ENCODE results near the gene IHH. TPM values are rescaled to one million over a fixed set of nuclear protein-coding genes. Genes with fewer than 3 reads are reported as not detected.

Gene IHH
- total and polyA plus RNA-seq, 2 donors (not counting 1 experiment from before 2014, with no cell fraction given), result 0.15 to 0.22 TPM

- TF ChIP-seq, protein P1, sequence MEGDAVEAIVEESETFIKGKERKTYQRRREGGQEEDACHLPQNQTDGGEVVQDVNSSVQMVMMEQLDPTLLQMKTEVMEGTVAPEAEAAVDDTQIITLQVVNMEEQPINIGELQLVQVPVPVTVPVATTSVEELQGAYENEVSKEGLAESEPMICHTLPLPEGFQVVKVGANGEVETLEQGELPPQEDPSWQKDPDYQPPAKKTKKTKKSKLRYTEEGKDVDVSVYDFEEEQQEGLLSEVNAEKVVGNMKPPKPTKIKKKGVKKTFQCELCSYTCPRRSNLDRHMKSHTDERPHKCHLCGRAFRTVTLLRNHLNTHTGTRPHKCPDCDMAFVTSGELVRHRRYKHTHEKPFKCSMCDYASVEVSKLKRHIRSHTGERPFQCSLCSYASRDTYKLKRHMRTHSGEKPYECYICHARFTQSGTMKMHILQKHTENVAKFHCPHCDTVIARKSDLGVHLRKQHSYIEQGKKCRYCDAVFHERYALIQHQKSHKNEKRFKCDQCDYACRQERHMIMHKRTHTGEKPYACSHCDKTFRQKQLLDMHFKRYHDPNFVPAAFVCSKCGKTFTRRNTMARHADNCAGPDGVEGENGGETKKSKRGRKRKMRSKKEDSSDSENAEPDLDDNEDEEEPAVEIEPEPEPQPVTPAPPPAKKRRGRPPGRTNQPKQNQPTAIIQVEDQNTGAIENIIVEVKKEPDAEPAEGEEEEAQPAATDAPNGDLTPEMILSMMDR (IDR thresholded peaks at IDR 0.05), result no peak
- Histone ChIP-seq H3K9me3 (ENCODE audit: control extremely low read depth in 1 of 3, control insufficient read depth in 2 of 3, insufficient read depth in 1 of 3, low read length in 2 of 3) (no peaks in the 10 kb centered on the region), H3K27me3 (replicated peaks in 1 of 4; ENCODE audit: control extremely low read depth in 1 of 4, control insufficient read depth in 3 of 4, insufficient read depth in 4 of 4, low read length in 3 of 4) (peaks cover 0 to 54% (median 20%) of the 10 kb centered on the region in 4 experiments), H3K36me3 (replicated peaks in 1 of 2; ENCODE audit: control extremely low read depth in 1 of 2, control insufficient read depth in 1 of 2, extremely low read depth in 1 of 2, insufficient read depth in 2 of 2, low read length in 1 of 2) (no peaks in the 10 kb centered on the region), H3K9ac (ENCODE audit: low read length) (no peak overlapping the region), H3K4me1 (ENCODE audit: control insufficient read depth in 2 of 2, insufficient read depth in 2 of 2, low read length in 2 of 2) (no peaks in the 10 kb centered on the region), H3K4me2 (replicated peaks; ENCODE audit: low read depth, low read length, poor library complexity, severe bottlenecking) (no peak overlapping the region), H2AFZ (ENCODE audit: insufficient read depth, low read depth, low read length, poor library complexity, severe bottlenecking) (no peak overlapping the region), H3K4me3 (ENCODE audit: control extremely low read depth in 1 of 5, extremely low read depth in 1 of 5, insufficient read depth in 1 of 5, low read depth in 2 of 5, low read length in 4 of 5) (no peak overlapping the region), H3K27ac (ENCODE audit: low read length in 2 of 2) (no peak overlapping the region), H4K20me1 (ENCODE audit: control insufficient read depth, insufficient read depth, low read length, poor library complexity, severe bottlenecking) (no peaks in the 10 kb centered on the region), H3K79me2 (ENCODE audit: control insufficient read depth, insufficient read depth, low read length) (no peaks in the 10 kb centered on the region)
- H3K9me3 Mint-ChIP-seq (ENCODE audit: insufficient read depth), result no peaks in the 10 kb centered on the region
- ATAC-seq (ENCODE audit: low read depth), result no peak
- H3K4me3 Mint-ChIP-seq, result no peak overlapping the region
- POLR2A ChIA-PET, result no interaction called here
- peaks cover 5% of the 10 kb centered on the region for H3K4me1 Mint-ChIP-seq
- WGBS (ENCODE audit: insufficient coverage), result 14% methylated on average over 4 of the region's 6 CpGs
- H3K27ac Mint-ChIP-seq, result no peak overlapping the region
- intact Hi-C loops (cut with micrococcal nuclease), result no loop called here
- DNase-seq, result no peak
- CTCF ChIA-PET, result interaction anchor here (2.6 kb wide), 1 partner anchor 16 kb away, joined by 7 read pairs; no protein-coding TSS in a partner anchor
- H3K27me3 Mint-ChIP-seq, result peaks cover 55% of the 10 kb centered on the region
Observed at GRCh38 chr2:219045937-219046550, 14.7 kb downstream of the IHH start.

DNA sequence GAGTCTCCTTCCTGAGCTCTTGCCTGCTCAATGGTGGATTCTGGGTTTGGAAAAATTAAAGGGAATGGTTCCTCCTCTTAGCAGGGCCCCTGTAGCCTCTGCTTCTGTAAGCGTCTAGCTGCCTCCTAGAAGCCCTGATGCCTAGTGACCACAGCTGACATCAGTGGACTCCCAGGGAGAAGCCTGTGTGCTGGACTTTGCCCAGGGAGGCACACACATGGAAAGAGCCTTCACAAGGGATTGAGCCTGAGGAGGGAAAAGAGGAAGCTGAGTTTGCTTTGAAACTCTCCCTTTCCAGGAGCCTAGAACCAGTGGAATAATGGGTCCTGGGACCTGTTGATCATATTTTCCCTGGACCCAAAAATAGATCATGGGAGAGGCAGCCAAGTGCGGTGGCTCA lies 18.0 kb downstream of the IHH start:
- no peak overlapping the region for H3K4me2 ChIP-seq (replicated peaks; ENCODE audit: low read depth, low read length, poor library complexity, severe bottlenecking)
- peaks cover 0 to 8% (median 0%) of the 10 kb centered on the region in 3 donors for H3K9me3 ChIP-seq (ENCODE audit: control extremely low read depth in 1 of 3, control insufficient read depth in 2 of 3, insufficient read depth in 1 of 3, low read length in 2 of 3)
- TF ChIP-seq, protein P1 (IDR thresholded peaks at IDR 0.05), result no peak
- TF ChIP-seq EZH2 (IDR thresholded peaks at IDR 0.05; ENCODE audit: borderline replicate concordance, insufficient read depth, low read depth, low read length, poor library complexity, severe bottlenecking), result no peak
- 95% methylated on average over 2 of the region's 2 CpGs for WGBS (ENCODE audit: insufficient coverage)
- no peaks in the 10 kb centered on the region for H4K20me1 ChIP-seq (ENCODE audit: control insufficient read depth, insufficient read depth, low read length, poor library complexity, severe bottlenecking)
- no peak overlapping the region for H3K27ac ChIP-seq (ENCODE audit: low read length in 2 of 2)
- H2AFZ ChIP-seq (ENCODE audit: insufficient read depth, low read depth, low read length, poor library complexity, severe bottlenecking), result no peak overlapping the region
- H3K4me3 Mint-ChIP-seq, result no peak overlapping the region
- peaks cover 0 to 50% (median 28%) of the 10 kb centered on the region in 4 experiments for H3K27me3 ChIP-seq (replicated peaks in 1 of 4; ENCODE audit: control extremely low read depth in 1 of 4, control insufficient read depth in 3 of 4, insufficient read depth in 4 of 4, low read length in 3 of 4)
- H3K27ac Mint-ChIP-seq, result no peak overlapping the region
- no peaks in the 10 kb centered on the region for H3K4me1 ChIP-seq (ENCODE audit: control insufficient read depth in 2 of 2, insufficient read depth in 2 of 2, low read length in 2 of 2)
- ChIA-PET POLR2A (no interaction called here), CTCF (interaction anchor here (0.7 to 1.7 kb wide), 3 partner anchors 13 to 21 kb away, joined by 3 to 7 read pairs (median 3); no protein-coding TSS in a partner anchor)
- ATAC-seq (ENCODE audit: low read depth) (no peak), DNase-seq (no peak)
- H3K4me3 ChIP-seq (ENCODE audit: control extremely low read depth in 1 of 5, extremely low read depth in 1 of 5, insufficient read depth in 1 of 5, low read depth in 2 of 5, low read length in 4 of 5), result no peak overlapping the region
- no peak overlapping the region for H3K9ac ChIP-seq (ENCODE audit: low read length)
- peaks cover 58% of the 10 kb centered on the region for H3K27me3 Mint-ChIP-seq
- no peaks in the 10 kb centered on the region for H3K9me3 Mint-ChIP-seq (ENCODE audit: insufficient read depth)
- no peaks in the 10 kb centered on the region for H3K36me3 ChIP-seq (replicated peaks in 1 of 2; ENCODE audit: control extremely low read depth in 1 of 2, control insufficient read depth in 1 of 2, extremely low read depth in 1 of 2, insufficient read depth in 2 of 2, low read length in 1 of 2)
- H3K79me2 ChIP-seq (ENCODE audit: control insufficient read depth, insufficient read depth, low read length), result no peaks in the 10 kb centered on the region
- intact Hi-C loops (cut with micrococcal nuclease), result no loop called here
- peaks cover 6% of the 10 kb centered on the region for H3K4me1 Mint-ChIP-seq

Data from B cell (primary cell).